ENCODE results near the gene GDF7.

GDF7 gene

GRCh38 chr2:20675701-20676352 lies 8.9 kb downstream of the GDF7 start:
- DNase-seq, result no peak

- no peak for DNase-seq
Observed at GRCh38 chr2:20676353-20677215, 9.6 kb downstream of the GDF7 start.

GRCh38 chr2:20677301-20678085 lies 10.5 kb downstream of the GDF7 start:
- DNase-seq, result no peak

GRCh38 chr2:20678086-20678395 lies 11.1 kb downstream of the GDF7 start:
- no peak for DNase-seq

GRCh38 chr2:20678780-20679179 lies 11.8 kb downstream of the GDF7 start:
- no peak for DNase-seq

- no peak for DNase-seq
Observed at GRCh38 chr2:20680744-20681375, 13.9 kb downstream of the GDF7 start.

- no peak for DNase-seq
Observed at GRCh38 chr2:20682167-20682920, 15.4 kb downstream of the GDF7 start.

GRCh38 chr2:20684581-20685063 lies 17.7 kb downstream of the GDF7 start:
- DNase-seq, result no peak

GRCh38 chr2:20687260-20687832 lies 20.4 kb downstream of the GDF7 start:
- DNase-seq, result no peak

GRCh38 chr2:20689428-20690264 lies 22.7 kb downstream of the GDF7 start:
- DNase-seq, result no peak

GRCh38 chr2:20691076-20691734 lies 24.3 kb downstream of the GDF7 start:
- DNase-seq, result no peak

- no peak for DNase-seq
Observed at GRCh38 chr2:20692081-20692480, 25.1 kb downstream of the GDF7 start.

- DNase-seq, result no peak
Observed at GRCh38 chr2:20693317-20693716, 26.4 kb downstream of the GDF7 start.

- no peak for DNase-seq
Observed at GRCh38 chr2:20696366-20696765, 29.4 kb downstream of the GDF7 start.

- DNase-seq, result no peak
Observed at GRCh38 chr2:20697322-20697934, 30.5 kb downstream of the GDF7 start.

GRCh38 chr2:20698916-20699613 lies 32.1 kb downstream of the GDF7 start:
- DNase-seq, result no peak

- DNase-seq, result no peak
Observed at GRCh38 chr2:20702563-20702962, 35.6 kb downstream of the GDF7 start.

GRCh38 chr2:20704886-20705285 lies 37.9 kb downstream of the GDF7 start:
- no peak for DNase-seq

- DNase-seq, result no peak
Observed at GRCh38 chr2:20706217-20706616, 39.3 kb downstream of the GDF7 start.

Measured in stimulated activated CD4-positive, alpha-beta T cell treated with anti-CD3 and anti-CD28 coated beads, Interleukin-4, amount 100 ng/mL, for 1 hour (primary cell).